HEK293 (cell line): Measurements from ENCODE around the gene PIK3R6.

Experiments used
- CTCF ChIA-PET: fragments of 350-600 bp; formaldehyde crosslinking; extraction: SDS; loops from one replicate; lab custom pipeline; 2021; ENCODE audit warnings: antibody characterized with exemption; lab: Yijun Ruan, JAX
- POLR2A ChIA-PET: fragments of 300-600 bp; formaldehyde crosslinking; extraction: SDS; loops from one replicate; lab custom pipeline; 2020; ENCODE audit warnings: antibody characterized with exemption, inconsistent platforms; lab: Yijun Ruan, JAX
- H3K27ac ChIP-seq: fragments of 200-500 bp; sonication (Bioruptor generic); 2 replicates; pipeline ENCODE4 v1.5.1; 2014; ENCODE audit warnings: low read depth, low read length, control low read depth, inconsistent platforms; ENCODE audit errors: extremely low read depth
- H3K36me3 ChIP-seq, 2 experiments: fragments of 200-500 bp in 1 of 2; sonication (Bioruptor generic) in 1 of 2; 1 replicate in 1 of 2; 2 replicates in 1 of 2; pipeline ENCODE4 v1.5.1; 2014 to 2017; ENCODE audit warnings: inconsistent platforms in 2 of 2, low read length in 2 of 2; ENCODE audit not compliant: control insufficient read depth in 2 of 2, insufficient read depth in 1 of 2
- H3K4me1 ChIP-seq: fragments of 200-500 bp; sonication (Bioruptor generic); 2 replicates; pipeline ENCODE4 v1.5.1; 2014; ENCODE audit warnings: mild to moderate bottlenecking, low read length, inconsistent platforms; ENCODE audit not compliant: control insufficient read depth, insufficient read depth
- H3K4me3 ChIP-seq: 2 replicates; pipeline ENCODE4 v1.5.1; 2011; ENCODE audit warnings: low read depth, mild to moderate bottlenecking, control low read depth, low read length, moderate library complexity
- H3K9me3 ChIP-seq: fragments of 200-500 bp; sonication (Bioruptor generic); 2 replicates; pipeline ENCODE4 v1.5.1; 2014; ENCODE audit warnings: low read depth, low read length, inconsistent platforms; ENCODE audit not compliant: control insufficient read depth, insufficient read depth
- GFI1B ChIP-seq: fragments of 450-650 bp; formaldehyde crosslinking; IDR thresholded peaks from 2 replicates; pipeline ENCODE4 v1.5.1; 2016; ENCODE audit warnings: missing biosample characterization, missing genetic modification characterization
- HIC1 ChIP-seq: fragments of 450-650 bp; formaldehyde crosslinking; IDR thresholded peaks from 2 replicates; pipeline ENCODE4 v1.5.1; 2016; ENCODE audit warnings: missing biosample characterization, missing genetic modification characterization
- KLF8 ChIP-seq: fragments of 450-650 bp; formaldehyde crosslinking; IDR thresholded peaks from 2 replicates; pipeline ENCODE4 v1.5.1; 2016; ENCODE audit warnings: missing biosample characterization, missing genetic modification characterization
- MYNN ChIP-seq: fragments of 450-650 bp; formaldehyde crosslinking; IDR thresholded peaks from 2 replicates; pipeline ENCODE4 v1.5.1; 2016; ENCODE audit warnings: missing biosample characterization, missing genetic modification characterization, borderline replicate concordance
- PRDM10 ChIP-seq: fragments of 450-650 bp; formaldehyde crosslinking; IDR thresholded peaks from 2 replicates; pipeline ENCODE4 v1.5.1; 2016; ENCODE audit warnings: missing biosample characterization, missing genetic modification characterization
- TCF7L2 ChIP-seq: IDR thresholded peaks from 2 replicates; pipeline ENCODE4 v1.6.1; 2011; ENCODE audit warnings: low read depth, mild to moderate bottlenecking, inconsistent platforms, low read length, moderate library complexity, borderline replicate concordance
- ZBTB20 ChIP-seq: fragments of 450-650 bp; formaldehyde crosslinking; IDR thresholded peaks from 2 replicates; pipeline ENCODE4 v1.5.1; 2016; ENCODE audit warnings: missing biosample characterization, missing genetic modification characterization
- ZNF148 ChIP-seq: fragments of 450-650 bp; formaldehyde crosslinking; IDR thresholded peaks from 2 replicates; pipeline ENCODE4 v1.5.0; 2017; ENCODE audit warnings: missing biosample characterization, missing genetic modification characterization, borderline replicate concordance
- ZNF214 ChIP-seq: fragments of 450-650 bp; formaldehyde crosslinking; IDR thresholded peaks from 2 replicates; pipeline ENCODE4 v1.5.1; 2017; ENCODE audit warnings: missing biosample characterization, mild to moderate bottlenecking, missing genetic modification characterization, borderline replicate concordance
- ZNF324 ChIP-seq: fragments of 450-650 bp; formaldehyde crosslinking; IDR thresholded peaks from 2 replicates; pipeline ENCODE4 v1.5.1; 2016; ENCODE audit warnings: missing biosample characterization, missing genetic modification characterization
- ZNF362 ChIP-seq: fragments of 450-650 bp; formaldehyde crosslinking; IDR thresholded peaks from 2 replicates; pipeline ENCODE4 v1.5.1; 2016; ENCODE audit warnings: missing biosample characterization, missing genetic modification characterization
- ZNF426 ChIP-seq: fragments of 450-650 bp; formaldehyde crosslinking; IDR thresholded peaks from 2 replicates; pipeline ENCODE4 v1.5.1; 2017; ENCODE audit warnings: missing biosample characterization, missing genetic modification characterization, mild to moderate bottlenecking, inconsistent platforms, moderate library complexity
- ZNF513 ChIP-seq: fragments of 450-650 bp; IDR thresholded peaks from 2 replicates; pipeline ENCODE4 v1.5.1; 2018; ENCODE audit warnings: missing biosample characterization, missing genetic modification characterization
- ZNF660 ChIP-seq: fragments of 450-650 bp; IDR thresholded peaks from 2 replicates; pipeline ENCODE4 v1.5.1; 2018; ENCODE audit warnings: missing biosample characterization, mild to moderate bottlenecking, missing genetic modification characterization
- ZNF701 ChIP-seq: fragments of 450-650 bp; formaldehyde crosslinking; IDR thresholded peaks from 2 replicates; pipeline ENCODE4 v1.5.1; 2016; ENCODE audit warnings: missing biosample characterization, missing genetic modification characterization
- ZNF76 ChIP-seq: fragments of 450-650 bp; formaldehyde crosslinking; IDR thresholded peaks from 2 replicates; pipeline ENCODE4; 2016; ENCODE audit warnings: low read depth, missing biosample characterization, missing genetic modification characterization, borderline replicate concordance
- ZNF776 ChIP-seq: fragments of 450-650 bp; formaldehyde crosslinking; IDR thresholded peaks from 2 replicates; pipeline ENCODE4 v1.5.0; 2017; ENCODE audit warnings: missing biosample characterization, missing genetic modification characterization, borderline replicate concordance

PIK3R6 gene

GRCh38 chr17:8849311-8850041 lies 18.0 kb downstream of the PIK3R6 start:
- ChIA-PET CTCF (interaction anchor here (1.3 to 3.0 kb wide), 4 partner anchors 17 to 148 kb away, joined by 3 to 25 read pairs (median 6); no protein-coding TSS in a partner anchor), POLR2A (no interaction called here)
- H3K9me3 ChIP-seq, result no peaks in the 10 kb centered on the region
- no peaks in the 10 kb centered on the region for H3K36me3 ChIP-seq
- TF ChIP-seq ZNF214 (tag by site-specific recombination), result no peak
- peak; percentile 96 for TF ChIP-seq ZNF660 (tag by site-specific recombination)
- H3K4me3 ChIP-seq, result no peak overlapping the region
- H3K4me1 ChIP-seq, result no peaks in the 10 kb centered on the region
- H3K27ac ChIP-seq, result no peak overlapping the region

GRCh38 chr17:8847891-8848290 lies 19.6 kb downstream of the PIK3R6 start:
- H3K36me3 ChIP-seq, result no peaks in the 10 kb centered on the region
- no peak overlapping the region for H3K27ac ChIP-seq
- CTCF ChIA-PET, result interaction anchor here (0.5 to 0.8 kb wide), 2 partner anchors 150 to 792 kb away, joined by 3 read pairs; no protein-coding TSS in a partner anchor
- H3K9me3 ChIP-seq, result no peaks in the 10 kb centered on the region
- H3K4me1 ChIP-seq, result no peaks in the 10 kb centered on the region
- TF ChIP-seq ZNF776 (tag by site-specific recombination), result no peak
- no peak for TF ChIP-seq ZNF362 (tag by site-specific recombination)
- TF ChIP-seq ZNF148, result no peak
- no peak for TF ChIP-seq ZNF324 (tag by site-specific recombination)
- TF ChIP-seq PRDM10 (tag by site-specific recombination), result no peak
- no peak for TF ChIP-seq HIC1
- no peak for TF ChIP-seq MYNN
- no peak for TF ChIP-seq ZNF76 (tag by site-specific recombination)
- no peak for TF ChIP-seq KLF8 (tag by site-specific recombination)
- no peak for TF ChIP-seq ZNF426 (tag by site-specific recombination)
- TF ChIP-seq ZNF513, result no peak
- TF ChIP-seq TCF7L2, result no peak
- no peak for TF ChIP-seq ZNF701
- TF ChIP-seq ZBTB20 (tag by site-specific recombination), result no peak
- no peak for TF ChIP-seq GFI1B
- no peak overlapping the region for H3K4me3 ChIP-seq
- POLR2A ChIA-PET, result no interaction called here
